ENCODE measurements around the gene FGF14. TPM values are rescaled to one million over a fixed set of nuclear protein-coding genes. Genes with fewer than 3 reads are reported as not detected.

The FGF14 gene
- total RNA-seq, 4 donors from 2014 or later: 0.28 to 2.3 (median 0.35) TPM; not detected in 1

DNA sequence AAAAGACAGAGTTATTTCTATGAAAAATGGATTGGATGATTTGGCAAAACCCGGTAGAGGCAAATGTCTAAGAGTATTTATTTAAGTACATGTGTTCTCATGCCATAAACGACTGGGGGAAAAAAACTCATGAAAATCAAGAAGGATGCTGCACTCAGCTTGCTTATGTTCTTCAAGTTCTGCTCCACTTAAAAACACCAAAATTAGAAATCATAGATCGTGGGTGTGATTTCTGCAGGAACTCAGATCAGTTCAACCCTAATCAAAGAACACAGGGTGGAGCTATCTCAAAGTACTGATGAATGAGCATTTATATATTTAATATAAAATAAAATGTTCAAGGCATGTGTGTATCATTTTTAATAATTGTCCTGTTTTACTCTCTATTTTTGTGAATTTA is 103.8 kb downstream of the FGF14 start:
- no peaks in the 10 kb centered on the region for H3K36me3 ChIP-seq
- TF ChIP-seq POLR2A (IDR thresholded peaks at IDR 0.05) (no peak), CTCF (IDR thresholded peaks at IDR 0.05) (no peak)
- H3K4me1 ChIP-seq: no peaks in the 10 kb centered on the region
- no peak overlapping the region for H3K4me3 ChIP-seq
- H3K9me3 ChIP-seq: peaks cover 0 to 3% (median 0%) of the 10 kb centered on the region in 4 donors
- no peak overlapping the region for H3K27ac ChIP-seq
- no peak for DNase-seq
- no peaks in the 10 kb centered on the region for H3K27me3 ChIP-seq

DNA sequence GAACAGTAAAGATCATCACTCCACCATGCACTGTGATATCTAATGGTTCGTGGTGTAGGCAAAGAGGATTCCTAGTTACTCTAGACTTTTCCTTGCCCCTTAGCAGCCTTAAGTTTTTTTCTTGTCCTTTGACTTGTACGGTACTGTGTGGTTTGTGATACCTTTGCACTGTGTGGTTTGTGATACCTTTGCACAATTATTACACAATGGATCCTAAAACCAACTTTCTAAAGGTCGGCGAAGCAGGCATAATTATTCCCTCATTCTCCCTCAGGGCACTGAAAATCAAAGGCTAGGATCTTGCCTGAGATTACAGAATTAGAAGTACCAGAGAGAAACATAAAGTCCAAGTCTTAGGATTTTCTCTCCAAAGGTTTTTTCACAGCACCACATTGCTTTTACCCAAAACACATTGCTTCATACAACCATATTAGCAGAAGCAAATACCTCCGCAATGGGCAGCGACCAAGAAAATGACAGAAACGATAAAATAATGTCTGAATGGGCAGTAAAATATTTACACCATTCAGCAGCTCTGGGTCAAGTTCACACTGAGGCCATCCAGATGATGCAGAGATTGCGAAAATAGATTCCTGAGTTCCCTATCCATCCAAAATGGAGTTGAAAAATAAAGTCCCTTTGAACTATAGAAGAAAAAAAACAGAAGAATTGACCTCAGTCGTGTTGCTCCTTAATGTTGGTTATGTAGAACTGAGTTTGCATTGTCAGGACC is 106.4 kb downstream of the FGF14 start:
- Histone ChIP-seq H3K27ac (no peak overlapping the region), H3K4me1 (no peaks in the 10 kb centered on the region), H3K4me3 (no peak overlapping the region), H3K9me3 (peaks cover 0 to 3% (median 0%) of the 10 kb centered on the region in 4 donors), H3K27me3 (no peaks in the 10 kb centered on the region), H3K36me3 (no peaks in the 10 kb centered on the region)
- DNase-seq: no peak
- TF ChIP-seq CTCF (IDR thresholded peaks at IDR 0.05): no peak
- no peak for TF ChIP-seq POLR2A (IDR thresholded peaks at IDR 0.05)

DNA sequence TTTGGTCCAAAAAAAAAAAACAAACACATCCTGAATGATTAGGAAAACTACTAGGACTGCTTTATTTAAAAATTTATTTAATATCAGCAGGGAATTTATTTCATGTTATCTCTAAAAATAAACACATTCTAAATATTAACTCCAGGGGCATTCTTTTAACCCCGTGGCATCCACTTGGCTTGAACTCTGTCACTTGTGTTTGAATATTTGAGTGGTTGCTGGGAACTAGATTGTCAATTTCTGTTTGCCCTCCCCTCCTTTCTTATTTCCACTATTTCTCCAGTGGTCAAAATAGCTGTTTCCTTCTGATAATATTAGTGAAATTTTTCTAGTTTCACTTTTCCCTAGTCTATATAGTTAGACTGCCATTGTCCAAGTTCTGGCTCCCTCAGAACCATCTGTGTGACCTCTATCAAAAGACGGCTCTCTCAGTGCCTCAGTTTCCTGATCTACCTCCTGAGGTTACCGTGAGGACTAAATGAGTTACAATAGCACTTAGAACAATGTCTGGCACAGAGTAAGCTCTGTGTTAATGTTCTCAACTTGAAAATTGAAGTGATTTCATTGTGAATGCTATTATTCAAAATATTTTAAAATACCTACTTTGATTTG is 107.3 kb downstream of the FGF14 start:
- no peak overlapping the region for H3K27ac ChIP-seq

DNA sequence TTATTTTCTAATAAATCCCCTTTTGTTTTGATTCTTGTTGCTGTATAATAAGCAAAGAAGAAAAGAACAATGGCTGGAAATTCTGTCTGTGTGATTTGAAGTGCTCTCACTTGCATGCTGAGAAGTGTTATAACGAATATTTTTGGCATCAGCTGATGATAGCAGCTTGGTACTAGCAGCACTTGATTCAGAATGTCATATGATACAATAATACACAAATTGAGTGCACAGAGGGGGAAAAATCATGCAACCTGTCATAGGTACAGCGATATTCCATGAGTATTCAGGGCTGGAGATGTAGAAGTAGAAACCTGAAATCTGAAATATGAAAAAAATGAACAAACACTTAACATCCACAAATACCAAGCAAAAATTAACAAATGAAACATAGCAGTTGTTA is 108.1 kb downstream of the FGF14 start:
- Histone ChIP-seq H3K9me3 (peaks cover 0 to 3% (median 0%) of the 10 kb centered on the region in 4 donors), H3K4me3 (no peak overlapping the region), H3K4me1 (no peaks in the 10 kb centered on the region), H3K27ac (no peak overlapping the region), H3K27me3 (no peaks in the 10 kb centered on the region), H3K36me3 (no peaks in the 10 kb centered on the region)
- DNase-seq: no peak
- no peak for TF ChIP-seq POLR2A (IDR thresholded peaks at IDR 0.05)
- TF ChIP-seq CTCF (IDR thresholded peaks at IDR 0.05): no peak

More for the DNA sequence above, 107.3 kb downstream of the FGF14 start:
- Histone ChIP-seq H3K4me1 (no peaks in the 10 kb centered on the region), H3K9me3 (peaks cover 0 to 3% (median 0%) of the 10 kb centered on the region in 4 donors), H3K36me3 (no peaks in the 10 kb centered on the region), H3K4me3 (no peak overlapping the region), H3K27me3 (no peaks in the 10 kb centered on the region)
- no peak for TF ChIP-seq POLR2A (IDR thresholded peaks at IDR 0.05)
- TF ChIP-seq CTCF (IDR thresholded peaks at IDR 0.05): no peak
- DNase-seq: no peak

GRCh38 chr13:102291587-102292218 is 110.1 kb downstream of the FGF14 start:
- TF ChIP-seq POLR2A (IDR thresholded peaks at IDR 0.05): no peak
- no peak for TF ChIP-seq CTCF (IDR thresholded peaks at IDR 0.05)
- DNase-seq: no peak
- Histone ChIP-seq H3K4me1 (no peaks in the 10 kb centered on the region), H3K27ac (no peak overlapping the region), H3K36me3 (no peaks in the 10 kb centered on the region), H3K9me3 (peaks cover 0 to 3% (median 0%) of the 10 kb centered on the region in 4 donors), H3K27me3 (no peaks in the 10 kb centered on the region), H3K4me3 (no peak overlapping the region)

All from Peyer's patch (tissue), 4 donors.